ENCODE results near the gene MOB4. TPM values are rescaled to one million over a fixed set of nuclear protein-coding genes. Genes with fewer than 3 reads are reported as not detected.

MOB4 gene
- polyA plus RNA-seq, 1 experiment, result 58.9 TPM

GRCh38 chr2:197555467-197555866 is 39.6 kb downstream of the MOB4 start:
- no peaks in the 10 kb centered on the region for H3K27me3 ChIP-seq (ENCODE audit: control insufficient read depth, insufficient read depth, low read length)
- CTCF ChIA-PET, result no interaction called here
- H3K4me3 ChIP-seq (ENCODE audit: low read depth, low read length), result no peak overlapping the region
- TF ChIP-seq CTCF (IDR thresholded peaks at IDR 0.05; ENCODE audit: low read depth, low read length), result no peak
- DNase-seq (ENCODE audit: low read depth, low spot score), result no peak
- no peak overlapping the region for H3K27ac ChIP-seq (ENCODE audit: low read depth, low read length)
- no peaks in the 10 kb centered on the region for H3K9me3 ChIP-seq (ENCODE audit: control insufficient read depth, insufficient read depth, low read length)
- POLR2A ChIA-PET, result no interaction called here

GRCh38 chr2:197556456-197556855 is 40.6 kb downstream of the MOB4 start:
- POLR2A ChIA-PET, result interaction anchor here (0.6 kb wide), 1 partner anchor 149 kb away, joined by 3 read pairs; no protein-coding TSS in a partner anchor
- H3K27ac ChIP-seq (ENCODE audit: low read depth, low read length), result no peak overlapping the region
- no peak for DNase-seq (ENCODE audit: low read depth, low spot score)

GRCh38 chr2:197558393-197558792 is 42.5 kb downstream of the MOB4 start:
- ChIA-PET POLR2A (no interaction called here), CTCF (no interaction called here)
- Histone ChIP-seq H3K4me3 (ENCODE audit: low read depth, low read length) (no peak overlapping the region), H3K27me3 (ENCODE audit: control insufficient read depth, insufficient read depth, low read length) (no peaks in the 10 kb centered on the region), H3K27ac (ENCODE audit: low read depth, low read length) (no peak overlapping the region), H3K9me3 (ENCODE audit: control insufficient read depth, insufficient read depth, low read length) (no peaks in the 10 kb centered on the region)
- TF ChIP-seq CTCF (IDR thresholded peaks at IDR 0.05; ENCODE audit: low read depth, low read length), result no peak
- DNase-seq (ENCODE audit: low read depth, low spot score), result no peak

More at GRCh38 chr2:197556456-197556855, 40.6 kb downstream of the MOB4 start:
- no peak for TF ChIP-seq CTCF (IDR thresholded peaks at IDR 0.05; ENCODE audit: low read depth, low read length)
- Histone ChIP-seq H3K9me3 (ENCODE audit: control insufficient read depth, insufficient read depth, low read length) (no peaks in the 10 kb centered on the region), H3K27me3 (ENCODE audit: control insufficient read depth, insufficient read depth, low read length) (no peaks in the 10 kb centered on the region), H3K4me3 (ENCODE audit: low read depth, low read length) (no peak overlapping the region)
- CTCF ChIA-PET, result no interaction called here

DNA sequence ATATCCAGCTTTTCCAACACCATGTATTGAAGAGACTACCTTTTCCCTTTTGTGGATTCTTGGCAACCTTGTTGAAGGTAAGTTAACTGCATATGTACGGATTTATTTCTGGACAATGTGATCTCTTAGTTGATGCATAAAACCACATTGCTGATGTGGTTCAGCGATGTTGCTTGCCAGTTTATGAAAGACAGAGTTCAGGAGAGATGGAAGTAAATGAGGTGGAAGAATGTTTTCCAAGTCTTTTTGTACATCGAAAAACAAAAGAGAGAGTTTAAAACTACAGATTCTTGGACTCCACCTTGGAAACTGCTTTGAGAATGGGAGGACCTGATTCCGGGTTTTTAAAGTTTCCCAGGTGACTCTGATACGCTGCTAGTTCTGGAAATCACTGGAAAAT is 43.8 kb downstream of the MOB4 start:
- no peak for DNase-seq (ENCODE audit: low read depth, low spot score)
- POLR2A ChIA-PET, result interaction anchor here (0.6 kb wide), 1 partner anchor 37 kb away, joined by 3 read pairs; no protein-coding TSS in a partner anchor
- CTCF ChIA-PET, result interaction anchor here (0.6 kb wide), 1 partner anchor 38 kb away, joined by 3 read pairs; no protein-coding TSS in a partner anchor
- H3K9me3 ChIP-seq (ENCODE audit: control insufficient read depth, insufficient read depth, low read length), result no peaks in the 10 kb centered on the region
- no peak for TF ChIP-seq CTCF (IDR thresholded peaks at IDR 0.05; ENCODE audit: low read depth, low read length)
- no peak overlapping the region for H3K27ac ChIP-seq (ENCODE audit: low read depth, low read length)
- no peaks in the 10 kb centered on the region for H3K27me3 ChIP-seq (ENCODE audit: control insufficient read depth, insufficient read depth, low read length)
- no peak overlapping the region for H3K4me3 ChIP-seq (ENCODE audit: low read depth, low read length)

- DNase-seq (ENCODE audit: low read depth, low spot score), result no peak
- Histone ChIP-seq H3K9me3 (ENCODE audit: control insufficient read depth, insufficient read depth, low read length) (no peaks in the 10 kb centered on the region), H3K4me3 (ENCODE audit: low read depth, low read length) (no peak overlapping the region), H3K27me3 (ENCODE audit: control insufficient read depth, insufficient read depth, low read length) (no peaks in the 10 kb centered on the region), H3K27ac (ENCODE audit: low read depth, low read length) (no peak overlapping the region)
- no peak for TF ChIP-seq CTCF (IDR thresholded peaks at IDR 0.05; ENCODE audit: low read depth, low read length)
- CTCF ChIA-PET, result interaction anchor here (0.6 kb wide), 1 partner anchor 37 kb away, joined by 3 read pairs; no protein-coding TSS in a partner anchor
- POLR2A ChIA-PET, result interaction anchor here (0.6 kb wide), 1 partner anchor 37 kb away, joined by 3 read pairs; no protein-coding TSS in a partner anchor
Measured at GRCh38 chr2:197560146-197560665, 44.3 kb downstream of the MOB4 start.

All from AG04450 (cell line).